Esophagus muscularis mucosa (tissue), 4 donors: ENCODE results near the gene IFT43.

Experiments used
- CTCF ChIP-seq, 3 experiments: fragments of 200-600 bp in 2 of 3; fragments of 450-650 bp in 1 of 3; sonication (generic) in 2 of 3; IDR thresholded peaks; one replicate each; pipeline ENCODE4 v1.5.1; 2017 to 2019; ENCODE audit warnings: antibody characterized with exemption in 3 of 3, mild to moderate bottlenecking in 2 of 3, moderate library complexity in 1 of 3
- EP300 ChIP-seq: sonication (generic); formaldehyde crosslinking; IDR thresholded peaks from one replicate; pipeline ENCODE4 v1.6.1; 2017; ENCODE audit warnings: antibody characterized with exemption
- POLR2AphosphoS5 ChIP-seq, 2 donors: sonication (generic); formaldehyde crosslinking; IDR thresholded peaks; one replicate each; pipeline ENCODE4 v1.6.1; 2017; ENCODE audit warnings: antibody characterized with exemption in 2 of 2

- TF ChIP-seq CTCF (IDR thresholded peaks at IDR 0.05) = no peak
- TF ChIP-seq POLR2AphosphoS5 (IDR thresholded peaks at IDR 0.05) = no peak
- TF ChIP-seq EP300 = no peak
Observed at GRCh38 chr14:75970989-75971388, 14.6 kb upstream of the IFT43 start.
